GM12875 (cell line): ENCODE measurements around the gene COBLL1.

Source experiments
- H3K4me3 ChIP-seq: one replicate; pipeline ENCODE4 v1.5.1; 2011; ENCODE audit warnings: low read depth, low read length, control low read depth
- TF ChIP-seq, protein P1 (sequence below): IDR thresholded peaks from 2 replicates; pipeline ENCODE4 v1.5.1; 2011; ENCODE audit warnings: low read depth, mild to moderate bottlenecking, control low read depth, inconsistent platforms, low read length, moderate library complexity, borderline replicate concordance; ENCODE audit not compliant: insufficient read depth

The COBLL1 gene

DNA sequence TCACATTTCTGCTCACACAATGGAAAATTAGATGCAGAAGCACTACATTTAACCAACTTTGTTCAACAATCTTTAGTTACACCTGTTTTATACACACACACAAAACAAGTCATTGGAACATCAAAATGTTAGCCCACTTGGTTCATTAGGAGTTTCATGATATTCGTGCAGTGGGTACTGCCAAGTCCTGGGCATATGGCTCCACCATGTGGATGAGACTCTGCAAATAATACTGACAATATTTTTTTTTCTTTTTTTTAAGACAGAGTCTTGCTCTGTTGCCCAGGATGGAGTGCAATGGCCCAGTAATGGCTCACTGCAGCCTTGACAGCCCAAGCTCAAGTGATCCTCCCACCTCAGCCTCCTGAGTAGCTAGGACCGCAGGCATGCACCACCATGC lies 185.9 kb downstream of the COBLL1 start:
- H3K4me3 ChIP-seq: no peak overlapping the region
- TF ChIP-seq, protein P1, sequence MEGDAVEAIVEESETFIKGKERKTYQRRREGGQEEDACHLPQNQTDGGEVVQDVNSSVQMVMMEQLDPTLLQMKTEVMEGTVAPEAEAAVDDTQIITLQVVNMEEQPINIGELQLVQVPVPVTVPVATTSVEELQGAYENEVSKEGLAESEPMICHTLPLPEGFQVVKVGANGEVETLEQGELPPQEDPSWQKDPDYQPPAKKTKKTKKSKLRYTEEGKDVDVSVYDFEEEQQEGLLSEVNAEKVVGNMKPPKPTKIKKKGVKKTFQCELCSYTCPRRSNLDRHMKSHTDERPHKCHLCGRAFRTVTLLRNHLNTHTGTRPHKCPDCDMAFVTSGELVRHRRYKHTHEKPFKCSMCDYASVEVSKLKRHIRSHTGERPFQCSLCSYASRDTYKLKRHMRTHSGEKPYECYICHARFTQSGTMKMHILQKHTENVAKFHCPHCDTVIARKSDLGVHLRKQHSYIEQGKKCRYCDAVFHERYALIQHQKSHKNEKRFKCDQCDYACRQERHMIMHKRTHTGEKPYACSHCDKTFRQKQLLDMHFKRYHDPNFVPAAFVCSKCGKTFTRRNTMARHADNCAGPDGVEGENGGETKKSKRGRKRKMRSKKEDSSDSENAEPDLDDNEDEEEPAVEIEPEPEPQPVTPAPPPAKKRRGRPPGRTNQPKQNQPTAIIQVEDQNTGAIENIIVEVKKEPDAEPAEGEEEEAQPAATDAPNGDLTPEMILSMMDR: no peak

DNA sequence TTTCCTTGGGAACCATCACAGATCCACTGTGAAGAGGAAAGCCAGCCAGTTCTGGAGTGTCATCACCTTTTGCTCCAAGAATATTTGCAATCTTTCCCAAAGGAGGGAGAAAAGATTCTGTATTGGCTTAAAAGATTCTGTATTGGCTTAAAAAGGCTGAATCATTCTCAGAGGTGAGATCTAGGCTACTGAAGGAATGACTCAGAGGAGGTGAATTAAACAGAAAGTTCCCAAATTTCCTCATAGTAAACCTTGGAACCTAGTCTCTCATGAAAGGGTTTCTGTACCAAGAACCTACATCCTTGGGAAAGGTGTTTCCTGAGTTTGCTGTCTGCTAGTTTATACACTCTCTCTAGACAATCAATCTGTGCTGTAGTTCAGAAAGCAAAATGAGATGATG lies 186.3 kb downstream of the COBLL1 start:
- TF ChIP-seq, protein P1: no peak
- H3K4me3 ChIP-seq: no peak overlapping the region

DNA sequence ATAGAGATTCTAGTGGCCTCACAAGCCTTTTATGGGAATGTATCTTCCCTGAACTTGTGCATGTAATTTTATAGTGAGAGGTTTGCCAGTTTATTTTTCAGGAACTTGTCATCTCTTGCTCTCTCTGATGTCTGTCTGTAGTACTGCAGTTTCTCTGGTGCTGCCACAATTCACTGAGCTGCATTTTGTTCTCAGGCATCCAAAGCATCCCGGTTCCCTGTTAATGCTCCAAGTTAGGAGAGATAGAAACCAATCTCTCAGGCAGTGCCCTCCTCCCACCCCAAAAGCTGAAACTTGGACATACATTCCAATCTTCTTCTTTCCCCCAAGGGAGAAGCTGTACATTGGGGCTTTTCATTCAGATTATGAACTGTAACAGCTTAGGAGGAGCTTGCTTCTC lies 190.3 kb downstream of the COBLL1 start:
- no peak overlapping the region for H3K4me3 ChIP-seq
- TF ChIP-seq, protein P1: no peak

DNA sequence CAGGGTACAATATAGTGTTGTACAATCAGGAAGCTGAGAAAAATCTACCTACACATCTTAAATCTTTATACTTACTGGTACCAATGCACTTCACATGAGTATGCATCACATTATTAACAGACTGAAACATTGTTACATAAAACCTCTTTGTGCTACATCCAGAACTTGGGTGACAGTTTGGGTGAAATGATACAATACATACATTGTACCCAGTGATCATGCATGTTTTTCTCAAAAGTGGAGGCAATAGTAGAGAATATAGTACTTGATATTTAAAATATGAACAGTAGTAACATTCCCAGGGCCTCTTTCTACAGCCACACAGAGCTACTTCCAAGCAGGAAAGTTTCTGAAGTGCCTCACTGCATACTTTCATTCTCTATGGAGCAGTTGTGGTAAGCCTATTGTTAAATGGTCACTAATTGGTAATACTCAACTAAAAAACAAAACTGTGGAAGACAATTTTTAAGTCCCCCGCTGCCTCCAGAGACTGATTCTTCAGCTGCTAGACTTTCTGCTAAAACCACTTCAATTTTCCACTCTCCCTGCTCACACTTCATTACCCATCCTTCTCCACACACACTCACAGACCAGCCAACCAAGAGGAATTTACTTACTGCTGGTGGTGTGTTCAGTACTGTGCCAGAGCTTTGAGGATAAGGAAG lies 197.5 kb downstream of the COBLL1 start:
- TF ChIP-seq, protein P1: no peak
- H3K4me3 ChIP-seq: no peak overlapping the region

DNA sequence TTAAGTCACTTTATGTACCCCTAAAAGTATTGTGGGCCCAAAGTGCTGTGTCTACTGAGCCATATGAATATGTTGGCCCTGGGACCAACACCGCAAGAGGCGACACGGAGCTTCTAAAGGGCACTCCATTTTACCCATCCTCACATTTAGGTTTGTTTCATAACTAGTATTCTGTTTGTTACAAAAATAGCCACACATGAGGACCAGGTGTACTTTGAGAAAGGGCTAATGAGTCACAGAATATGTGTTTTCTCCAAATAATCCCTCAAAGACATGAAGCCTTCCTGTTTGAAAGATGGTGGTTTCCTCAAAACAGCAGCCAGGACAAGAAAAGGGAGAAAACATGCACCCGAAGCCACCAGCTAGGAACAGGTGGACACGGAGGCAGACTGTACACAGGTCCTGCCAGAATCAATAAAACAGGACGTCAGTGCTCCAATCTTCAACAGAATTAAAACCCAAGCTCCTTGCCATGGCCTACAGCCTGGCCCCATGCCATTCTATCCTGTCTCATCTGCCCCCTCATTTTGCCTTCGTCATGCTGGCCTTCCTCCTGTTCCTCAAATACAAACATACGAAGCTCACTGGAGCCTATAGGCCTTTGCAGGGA lies 198.6 kb downstream of the COBLL1 start:
- TF ChIP-seq, protein P1: no peak

DNA sequence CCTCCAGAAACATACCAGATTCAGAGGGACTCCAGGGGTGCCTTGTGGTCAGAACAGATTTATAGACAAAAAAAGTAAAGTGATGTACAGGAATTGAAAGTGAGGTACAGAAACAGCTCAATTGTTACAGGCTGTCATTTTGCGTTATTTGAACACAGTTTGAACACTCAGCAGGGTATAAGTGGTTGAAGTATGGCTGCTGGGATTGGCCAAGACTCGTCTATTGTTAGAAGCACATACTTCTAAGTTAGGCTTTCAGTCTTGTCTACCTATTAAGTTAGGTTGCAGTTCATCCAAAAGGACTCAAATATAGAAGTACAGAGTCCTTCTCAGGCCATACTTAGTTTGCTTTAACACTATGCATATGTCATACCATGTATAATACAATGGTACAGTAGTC lies 199.4 kb downstream of the COBLL1 start:
- H3K4me3 ChIP-seq: no peak overlapping the region
- TF ChIP-seq, protein P1: no peak

More for the DNA sequence above, 198.6 kb downstream of the COBLL1 start:
- no peak overlapping the region for H3K4me3 ChIP-seq
